Fibroblast of the conjunctiva (primary cell): ENCODE results near the gene TMEM30A.

Source experiments
- DNase-seq: peaks from one replicate; pipeline ENCODE4 v3.0.0-alpha.2; 2010; ENCODE audit warnings: low read depth

Gene TMEM30A

GRCh38 chr6:75291744-75292143, 7.2 kb upstream of the TMEM30A start:
- DNase-seq = no peak

GRCh38 chr6:75291331-75291730, 6.7 kb upstream of the TMEM30A start:
- DNase-seq = no peak

- DNase-seq = no peak
Measured at GRCh38 chr6:75290136-75290945, 5.7 kb upstream of the TMEM30A start.

- no peak for DNase-seq
Measured at GRCh38 chr6:75288023-75288422, 3.4 kb upstream of the TMEM30A start.

GRCh38 chr6:75287424-75287823, 2.8 kb upstream of the TMEM30A start:
- no peak for DNase-seq

GRCh38 chr6:75286955-75287354, 2.4 kb upstream of the TMEM30A start:
- no peak for DNase-seq

GRCh38 chr6:75285283-75285639, 669 bp upstream of the TMEM30A start:
- DNase-seq = no peak

GRCh38 chr6:75283907-75284631, 523 bp downstream of the TMEM30A start:
- DNase-seq = no peak

- DNase-seq = no peak
Measured at GRCh38 chr6:75282706-75283105, 1.9 kb downstream of the TMEM30A start.

GRCh38 chr6:75281653-75282052, 2.9 kb downstream of the TMEM30A start:
- no peak for DNase-seq

- DNase-seq = no peak
Measured at GRCh38 chr6:75280131-75280855, 4.3 kb downstream of the TMEM30A start.

GRCh38 chr6:75279418-75279817, 5.2 kb downstream of the TMEM30A start:
- no peak for DNase-seq

- no peak for DNase-seq
Measured at GRCh38 chr6:75278474-75279077, 6.0 kb downstream of the TMEM30A start.

- DNase-seq = peak; percentile 21
Measured at GRCh38 chr6:75275067-75275466, 9.5 kb downstream of the TMEM30A start.

GRCh38 chr6:75273009-75273408, 11.6 kb downstream of the TMEM30A start:
- no peak for DNase-seq

GRCh38 chr6:75272145-75272840, 12.3 kb downstream of the TMEM30A start:
- DNase-seq = peak; percentile 56

GRCh38 chr6:75268988-75269354, 15.6 kb downstream of the TMEM30A start:
- no peak for DNase-seq

- DNase-seq = no peak
Measured at GRCh38 chr6:75268121-75268987, 16.2 kb downstream of the TMEM30A start.

- no peak for DNase-seq
Measured at GRCh38 chr6:75267461-75267860, 17.1 kb downstream of the TMEM30A start.

- peak; percentile 45 for DNase-seq
Measured at GRCh38 chr6:75266716-75267291, 17.8 kb downstream of the TMEM30A start.

GRCh38 chr6:75263401-75263750, 21.2 kb downstream of the TMEM30A start:
- no peak for DNase-seq
